ENCODE data around the gene BMPR1A. TPM values are rescaled to one million over a fixed set of nuclear protein-coding genes. Genes with fewer than 3 reads are reported as not detected.

Gene BMPR1A
- total RNA-seq, 1 donor from 2014 or later: 9.7 TPM

- intact Hi-C loops (cut with micrococcal nuclease): no loop called here
- H3K27me3 Mint-ChIP-seq (ENCODE audit: insufficient read depth): peaks cover 15% of the 10 kb centered on the region
- H3K4me1 Mint-ChIP-seq (ENCODE audit: low read depth): peaks cover 11% of the 10 kb centered on the region
- no peak overlapping the region for H3K27ac Mint-ChIP-seq
- DNase-seq (ENCODE audit: low spot score): no peak
- peaks cover 2% of the 10 kb centered on the region for H3K36me3 Mint-ChIP-seq (ENCODE audit: low read depth)
- H3K9me3 Mint-ChIP-seq: no peaks in the 10 kb centered on the region
- H3K4me3 Mint-ChIP-seq: no peak overlapping the region
Measured at GRCh38 chr10:86716466-86716865, 40.0 kb upstream of the BMPR1A start.

- intact Hi-C loops (cut with micrococcal nuclease): no loop called here
Measured at GRCh38 chr10:86718556-86718955, 37.9 kb upstream of the BMPR1A start.

GRCh38 chr10:86721232-86721631, 35.2 kb upstream of the BMPR1A start:
- H3K27me3 Mint-ChIP-seq (ENCODE audit: insufficient read depth): peaks cover 20% of the 10 kb centered on the region
- H3K4me3 Mint-ChIP-seq: no peak overlapping the region
- H3K27ac Mint-ChIP-seq: no peak overlapping the region
- intact Hi-C loops (cut with micrococcal nuclease): no loop called here
- DNase-seq (ENCODE audit: low spot score): no peak
- H3K9me3 Mint-ChIP-seq: no peaks in the 10 kb centered on the region
- H3K4me1 Mint-ChIP-seq (ENCODE audit: low read depth): peaks cover 6% of the 10 kb centered on the region
- no peaks in the 10 kb centered on the region for H3K36me3 Mint-ChIP-seq (ENCODE audit: low read depth)

More at GRCh38 chr10:86718556-86718955, 37.9 kb upstream of the BMPR1A start:
- H3K4me1 Mint-ChIP-seq (ENCODE audit: low read depth): peaks cover 10% of the 10 kb centered on the region
- H3K9me3 Mint-ChIP-seq: no peaks in the 10 kb centered on the region
- H3K27me3 Mint-ChIP-seq (ENCODE audit: insufficient read depth): peaks cover 20% of the 10 kb centered on the region
- H3K4me3 Mint-ChIP-seq: no peak overlapping the region
- no peak for DNase-seq (ENCODE audit: low spot score)
- H3K36me3 Mint-ChIP-seq (ENCODE audit: low read depth): peaks cover under 1% of the 10 kb centered on the region
- H3K27ac Mint-ChIP-seq: no peak overlapping the region

- H3K4me1 Mint-ChIP-seq (ENCODE audit: low read depth): peaks cover 6% of the 10 kb centered on the region
- no peak overlapping the region for H3K4me3 Mint-ChIP-seq
- no peaks in the 10 kb centered on the region for H3K9me3 Mint-ChIP-seq
- H3K36me3 Mint-ChIP-seq (ENCODE audit: low read depth): no peaks in the 10 kb centered on the region
- H3K27ac Mint-ChIP-seq: no peak overlapping the region
- peaks cover 26% of the 10 kb centered on the region for H3K27me3 Mint-ChIP-seq (ENCODE audit: insufficient read depth)
- intact Hi-C loops (cut with micrococcal nuclease): no loop called here
- DNase-seq (ENCODE audit: low spot score): no peak
Measured at GRCh38 chr10:86723009-86723408, 33.4 kb upstream of the BMPR1A start.

GRCh38 chr10:86724445-86724844, 32.0 kb upstream of the BMPR1A start:
- H3K4me3 Mint-ChIP-seq: no peak overlapping the region
- intact Hi-C loops (cut with micrococcal nuclease): no loop called here
- no peaks in the 10 kb centered on the region for H3K9me3 Mint-ChIP-seq
- peaks cover 6% of the 10 kb centered on the region for H3K4me1 Mint-ChIP-seq (ENCODE audit: low read depth)
- H3K27ac Mint-ChIP-seq: no peak overlapping the region
- DNase-seq (ENCODE audit: low spot score): no peak
- no peaks in the 10 kb centered on the region for H3K36me3 Mint-ChIP-seq (ENCODE audit: low read depth)
- peaks cover 28% of the 10 kb centered on the region for H3K27me3 Mint-ChIP-seq (ENCODE audit: insufficient read depth)

GRCh38 chr10:86725980-86726676, 30.3 kb upstream of the BMPR1A start:
- H3K9me3 Mint-ChIP-seq: no peaks in the 10 kb centered on the region
- no peaks in the 10 kb centered on the region for H3K36me3 Mint-ChIP-seq (ENCODE audit: low read depth)
- no peak for DNase-seq (ENCODE audit: low spot score)
- H3K27ac Mint-ChIP-seq: no peak overlapping the region
- peaks cover 6% of the 10 kb centered on the region for H3K4me1 Mint-ChIP-seq (ENCODE audit: low read depth)
- intact Hi-C loops (cut with micrococcal nuclease): no loop called here
- no peak overlapping the region for H3K4me3 Mint-ChIP-seq
- H3K27me3 Mint-ChIP-seq (ENCODE audit: insufficient read depth): peaks cover 16% of the 10 kb centered on the region

GRCh38 chr10:86726677-86726999, 29.8 kb upstream of the BMPR1A start:
- Mint-ChIP-seq H3K27ac (no peak overlapping the region), H3K27me3 (ENCODE audit: insufficient read depth) (peaks cover 11% of the 10 kb centered on the region), H3K9me3 (no peaks in the 10 kb centered on the region), H3K4me1 (ENCODE audit: low read depth) (peaks cover 6% of the 10 kb centered on the region), H3K36me3 (ENCODE audit: low read depth) (no peaks in the 10 kb centered on the region), H3K4me3 (no peak overlapping the region)
- intact Hi-C loops (cut with micrococcal nuclease): no loop called here
- no peak for DNase-seq (ENCODE audit: low spot score)

- peaks cover 9% of the 10 kb centered on the region for H3K27me3 Mint-ChIP-seq (ENCODE audit: insufficient read depth)
- no peak overlapping the region for H3K27ac Mint-ChIP-seq
- no peaks in the 10 kb centered on the region for H3K36me3 Mint-ChIP-seq (ENCODE audit: low read depth)
- peaks cover 6% of the 10 kb centered on the region for H3K4me1 Mint-ChIP-seq (ENCODE audit: low read depth)
- intact Hi-C loops (cut with micrococcal nuclease): no loop called here
- no peak for DNase-seq (ENCODE audit: low spot score)
- H3K9me3 Mint-ChIP-seq: no peaks in the 10 kb centered on the region
- H3K4me3 Mint-ChIP-seq: no peak overlapping the region
Measured at GRCh38 chr10:86727470-86727869, 28.9 kb upstream of the BMPR1A start.

- H3K4me1 Mint-ChIP-seq (ENCODE audit: low read depth): peaks cover 6% of the 10 kb centered on the region
- no peak overlapping the region for H3K27ac Mint-ChIP-seq
- peaks cover 9% of the 10 kb centered on the region for H3K27me3 Mint-ChIP-seq (ENCODE audit: insufficient read depth)
- no peaks in the 10 kb centered on the region for H3K36me3 Mint-ChIP-seq (ENCODE audit: low read depth)
- no peaks in the 10 kb centered on the region for H3K9me3 Mint-ChIP-seq
- H3K4me3 Mint-ChIP-seq: no peak overlapping the region
- no peak for DNase-seq (ENCODE audit: low spot score)
- intact Hi-C loops (cut with micrococcal nuclease): no loop called here
Measured at GRCh38 chr10:86728056-86728455, 28.4 kb upstream of the BMPR1A start.

GRCh38 chr10:86729677-86730076, 26.7 kb upstream of the BMPR1A start:
- H3K27me3 Mint-ChIP-seq (ENCODE audit: insufficient read depth): peaks cover 9% of the 10 kb centered on the region
- no peak overlapping the region for H3K4me3 Mint-ChIP-seq
- H3K9me3 Mint-ChIP-seq: no peaks in the 10 kb centered on the region
- H3K4me1 Mint-ChIP-seq (ENCODE audit: low read depth): no peaks in the 10 kb centered on the region
- DNase-seq (ENCODE audit: low spot score): no peak
- intact Hi-C loops (cut with micrococcal nuclease): no loop called here
- H3K27ac Mint-ChIP-seq: no peak overlapping the region
- no peaks in the 10 kb centered on the region for H3K36me3 Mint-ChIP-seq (ENCODE audit: low read depth)

- intact Hi-C loops (cut with micrococcal nuclease): no loop called here
- Mint-ChIP-seq H3K27me3 (ENCODE audit: insufficient read depth) (peaks cover 9% of the 10 kb centered on the region), H3K36me3 (ENCODE audit: low read depth) (no peaks in the 10 kb centered on the region), H3K9me3 (no peaks in the 10 kb centered on the region), H3K4me3 (no peak overlapping the region), H3K27ac (no peak overlapping the region), H3K4me1 (ENCODE audit: low read depth) (no peaks in the 10 kb centered on the region)
- no peak for DNase-seq (ENCODE audit: low spot score)
Measured at GRCh38 chr10:86730227-86730626, 26.2 kb upstream of the BMPR1A start.

GRCh38 chr10:86732771-86733170, 23.6 kb upstream of the BMPR1A start:
- Mint-ChIP-seq H3K4me1 (ENCODE audit: low read depth) (no peaks in the 10 kb centered on the region), H3K9me3 (no peaks in the 10 kb centered on the region), H3K36me3 (ENCODE audit: low read depth) (no peaks in the 10 kb centered on the region), H3K27me3 (ENCODE audit: insufficient read depth) (peaks cover 9% of the 10 kb centered on the region), H3K27ac (no peak overlapping the region), H3K4me3 (no peak overlapping the region)
- intact Hi-C loops (cut with micrococcal nuclease): no loop called here
- no peak for DNase-seq (ENCODE audit: low spot score)

- Mint-ChIP-seq H3K9me3 (no peaks in the 10 kb centered on the region), H3K4me1 (ENCODE audit: low read depth) (no peaks in the 10 kb centered on the region), H3K27me3 (ENCODE audit: insufficient read depth) (peaks cover 5% of the 10 kb centered on the region), H3K27ac (no peak overlapping the region), H3K4me3 (no peak overlapping the region), H3K36me3 (ENCODE audit: low read depth) (no peaks in the 10 kb centered on the region)
- no peak for DNase-seq (ENCODE audit: low spot score)
- intact Hi-C loops (cut with micrococcal nuclease): no loop called here
Measured at GRCh38 chr10:86733260-86733671, 23.2 kb upstream of the BMPR1A start.

Data from activated T-helper 1 cell treated with anti-CD3 and anti-CD28 coated beads, Interleukin-12 subunit alpha, Interleukin-12 subunit beta, Interleukin-2, Interleukin-4 antibody, amounts not matched to agents 30 ng/mL and 10 ng/mL and 1 ng/mL, durations not matched to agents 14 hours and 24 hours and 36 hours (primary cell).